Fibroblast of villous mesenchyme (primary cell): ENCODE measurements around the gene SHTN1. TPM values are rescaled to one million over a fixed set of nuclear protein-coding genes. Genes with fewer than 3 reads are reported as not detected.

Experiments used
- DNase-seq: peaks from one replicate; pipeline ENCODE4 v3.0.0-alpha.2; 2010; ENCODE audit warnings: low read depth
- H3K4me3 ChIP-seq: 2 replicates; pipeline ENCODE4 v1.5.1; 2011; ENCODE audit warnings: low read depth, mild to moderate bottlenecking, low read length
- total RNA-seq: library from RNA; depleted of rRNA; stranded (reverse); fragments of >200 nt; gene quantifications from 2 replicates; pipeline ENCODE4 v1.2.3, GENCODE V29; 2012
- TF ChIP-seq, protein P1 (sequence below): IDR thresholded peaks from 2 replicates; pipeline ENCODE4 v1.5.1; 2012; ENCODE audit warnings: low read depth, mild to moderate bottlenecking, low read length; ENCODE audit not compliant: insufficient read depth

SHTN1 gene
- total RNA-seq, 1 donor: 2.2 TPM

DNA sequence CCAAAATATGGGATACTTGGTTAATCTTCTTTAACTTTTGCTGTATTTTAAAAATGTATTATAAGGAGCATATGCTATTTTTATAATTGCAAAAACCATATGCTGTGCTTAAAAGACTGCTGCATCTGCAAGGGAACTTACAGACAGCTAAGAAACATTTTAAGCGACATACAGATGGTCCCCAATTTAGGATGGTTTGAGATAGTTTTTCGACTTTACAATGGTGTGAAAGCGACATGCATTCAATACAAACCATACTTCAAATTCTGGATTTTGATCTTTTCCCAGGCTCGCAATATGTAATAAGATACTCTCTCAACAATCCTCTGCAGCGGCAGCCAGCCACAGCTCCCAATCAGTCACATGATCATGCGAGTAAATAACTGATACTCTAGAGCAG lies 73.2 kb downstream of the SHTN1 start:
- DNase-seq: no peak
- TF ChIP-seq, protein P1, sequence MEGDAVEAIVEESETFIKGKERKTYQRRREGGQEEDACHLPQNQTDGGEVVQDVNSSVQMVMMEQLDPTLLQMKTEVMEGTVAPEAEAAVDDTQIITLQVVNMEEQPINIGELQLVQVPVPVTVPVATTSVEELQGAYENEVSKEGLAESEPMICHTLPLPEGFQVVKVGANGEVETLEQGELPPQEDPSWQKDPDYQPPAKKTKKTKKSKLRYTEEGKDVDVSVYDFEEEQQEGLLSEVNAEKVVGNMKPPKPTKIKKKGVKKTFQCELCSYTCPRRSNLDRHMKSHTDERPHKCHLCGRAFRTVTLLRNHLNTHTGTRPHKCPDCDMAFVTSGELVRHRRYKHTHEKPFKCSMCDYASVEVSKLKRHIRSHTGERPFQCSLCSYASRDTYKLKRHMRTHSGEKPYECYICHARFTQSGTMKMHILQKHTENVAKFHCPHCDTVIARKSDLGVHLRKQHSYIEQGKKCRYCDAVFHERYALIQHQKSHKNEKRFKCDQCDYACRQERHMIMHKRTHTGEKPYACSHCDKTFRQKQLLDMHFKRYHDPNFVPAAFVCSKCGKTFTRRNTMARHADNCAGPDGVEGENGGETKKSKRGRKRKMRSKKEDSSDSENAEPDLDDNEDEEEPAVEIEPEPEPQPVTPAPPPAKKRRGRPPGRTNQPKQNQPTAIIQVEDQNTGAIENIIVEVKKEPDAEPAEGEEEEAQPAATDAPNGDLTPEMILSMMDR: no peak
- no peak overlapping the region for H3K4me3 ChIP-seq

DNA sequence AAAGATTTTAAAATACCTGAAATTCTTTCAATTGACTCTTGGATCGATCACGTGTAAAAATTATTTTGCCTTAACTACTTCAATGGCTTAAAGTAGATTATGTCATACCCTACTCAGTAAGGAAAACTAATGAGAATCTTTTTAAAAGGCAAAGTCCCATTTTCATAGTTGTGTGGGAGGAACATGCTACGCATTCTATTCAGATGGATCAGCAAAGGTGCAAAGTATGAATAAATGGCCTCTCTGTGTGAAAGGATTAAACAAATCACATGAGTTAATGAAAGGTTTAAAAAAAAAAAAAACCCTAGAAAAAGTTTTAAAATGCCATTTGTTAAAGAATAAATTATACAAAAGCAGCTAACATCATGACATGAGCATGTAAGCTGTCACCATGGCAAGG lies 78.6 kb downstream of the SHTN1 start:
- TF ChIP-seq, protein P1: no peak
- H3K4me3 ChIP-seq: no peak overlapping the region
- DNase-seq: no peak

DNA sequence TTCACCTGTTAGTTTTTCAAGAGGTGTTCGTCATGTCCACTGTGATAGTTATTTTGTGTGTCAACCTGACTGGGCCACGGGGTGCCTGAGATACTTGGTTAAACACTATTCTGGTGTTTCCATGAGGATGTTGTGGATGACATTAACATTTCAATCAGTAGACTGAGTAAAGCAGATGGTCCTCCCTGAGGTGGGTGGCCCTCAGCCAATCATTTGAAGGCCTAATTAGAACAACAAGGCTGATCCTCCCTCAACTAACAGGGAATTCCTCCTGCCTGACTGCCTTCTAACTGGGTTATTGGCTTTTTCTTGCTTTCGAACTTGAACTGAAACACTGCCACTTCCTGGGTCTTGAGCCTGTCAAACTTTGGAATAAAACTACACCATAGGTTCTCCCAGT lies 79.9 kb downstream of the SHTN1 start:
- no peak for DNase-seq
- no peak overlapping the region for H3K4me3 ChIP-seq
- TF ChIP-seq, protein P1: no peak

DNA sequence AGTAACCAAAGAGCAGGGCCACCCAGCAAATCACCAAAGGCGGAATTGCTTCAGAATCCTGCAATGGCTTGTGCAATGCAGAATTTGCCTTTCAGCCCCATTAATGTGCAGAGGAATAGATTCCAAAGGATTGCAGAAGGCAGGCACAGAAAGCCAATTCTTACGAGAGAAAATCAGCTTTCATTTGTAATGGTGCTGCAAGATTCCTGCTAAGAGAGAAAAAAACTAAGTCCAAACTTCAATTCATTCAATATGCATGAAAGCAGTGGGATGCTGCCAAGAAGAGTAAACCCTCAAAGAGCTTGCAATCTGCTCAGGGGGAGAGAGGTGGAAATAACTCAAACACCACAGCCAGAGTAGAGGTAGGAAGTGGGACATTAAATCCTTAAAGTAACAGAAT lies 85.3 kb downstream of the SHTN1 start:
- H3K4me3 ChIP-seq: no peak overlapping the region
- TF ChIP-seq, protein P1: no peak

DNA sequence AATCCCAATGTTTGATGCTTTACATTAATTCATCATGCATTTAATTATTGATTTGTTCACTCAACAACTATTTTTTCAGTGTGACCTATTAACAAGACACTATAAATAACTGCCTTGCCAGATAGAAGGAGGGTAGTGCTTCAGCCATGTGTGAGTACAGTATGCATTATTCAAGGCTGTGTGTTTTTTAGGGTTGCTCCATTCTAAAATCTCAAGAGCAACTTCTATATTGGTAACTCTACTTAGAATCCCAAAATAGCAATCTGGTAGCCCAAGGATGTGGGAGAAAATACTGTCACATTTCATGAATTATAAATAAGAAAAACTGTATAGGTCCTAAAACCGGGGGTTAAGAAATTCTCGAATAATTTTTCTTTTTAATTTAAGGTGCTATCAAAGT lies 85.8 kb downstream of the SHTN1 start:
- no peak overlapping the region for H3K4me3 ChIP-seq
- no peak for DNase-seq
- TF ChIP-seq, protein P1: no peak

More for the DNA sequence above, 85.3 kb downstream of the SHTN1 start:
- DNase-seq: no peak

DNA sequence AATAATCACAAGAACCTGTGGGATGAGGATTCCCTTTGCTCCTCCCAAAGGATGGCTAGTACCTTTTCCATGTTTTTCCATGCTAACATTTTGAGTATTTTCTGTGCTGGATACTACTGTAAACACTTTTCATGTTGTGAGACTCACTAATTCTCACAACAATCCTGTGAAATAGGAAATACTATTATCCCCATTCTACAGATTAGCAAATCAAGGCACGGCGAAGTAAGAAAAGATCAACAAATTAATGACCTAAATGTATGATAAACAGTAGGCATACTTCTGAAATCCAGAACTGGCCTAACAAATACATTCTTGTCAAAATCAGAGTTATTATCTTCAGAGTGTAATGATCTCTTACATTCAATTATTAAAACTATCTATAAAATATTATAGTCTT lies 86.4 kb downstream of the SHTN1 start:
- no peak overlapping the region for H3K4me3 ChIP-seq

DNA sequence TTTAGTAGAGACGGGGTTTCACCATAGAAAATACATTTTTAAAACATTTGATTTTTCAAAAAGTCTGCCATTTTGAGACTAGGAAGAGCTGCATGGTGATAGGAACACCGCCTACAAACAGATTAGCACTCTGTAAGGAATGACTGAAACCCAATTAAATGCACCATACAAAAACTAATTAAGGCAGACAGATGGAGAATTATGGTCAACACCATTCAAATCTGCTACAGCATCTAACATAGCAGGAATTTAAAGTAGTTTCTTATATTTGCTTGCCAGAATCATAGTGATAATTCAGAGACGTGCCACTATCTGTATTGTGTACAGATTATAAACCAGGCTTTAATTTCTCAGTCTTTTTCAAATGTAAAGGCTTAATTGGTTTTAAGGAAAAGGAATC lies 87.5 kb downstream of the SHTN1 start:
- TF ChIP-seq, protein P1: no peak
- DNase-seq: no peak
- H3K4me3 ChIP-seq: no peak overlapping the region

More for the DNA sequence above, 86.4 kb downstream of the SHTN1 start:
- TF ChIP-seq, protein P1: no peak
- no peak for DNase-seq
